NCI-H748 treated with DMSO at 0.1 percent for 48 hours (cell line): Measurements from ENCODE around the gene CHRNA7.
"Not testable (repeated sequence)": the region's sequence is repeated elsewhere in the genome, so short reads cannot be mapped to it uniquely, and the experiment has no call there.

ENCODE experiments used
- DNase-seq: peaks from one replicate; lab custom pipeline; 2025; lab: John Stamatoyannopoulos, UW

The CHRNA7 gene

GRCh38 chr15:32193780-32194179 is 163.5 kb downstream of the CHRNA7 start:
- DNase-seq, result not testable (repeated sequence)

GRCh38 chr15:32196206-32196605 is 165.9 kb downstream of the CHRNA7 start:
- DNase-seq, result not testable (repeated sequence)

- DNase-seq, result not testable (repeated sequence)
Measured at GRCh38 chr15:32198938-32199337, 168.6 kb downstream of the CHRNA7 start.

- DNase-seq, result not testable (repeated sequence)
Measured at GRCh38 chr15:32209081-32209480, 178.8 kb downstream of the CHRNA7 start.

- DNase-seq, result no peak
Measured at GRCh38 chr15:32218666-32219065, 188.4 kb downstream of the CHRNA7 start.
